GM12864 (cell line): ENCODE data around the gene ANKRD13B.

ENCODE experiments used
- DNase-seq: peaks from one replicate; pipeline ENCODE4 v3.0.0-alpha.2; 2011; ENCODE audit warnings: low read depth
- H3K4me3 ChIP-seq: 2 replicates; pipeline ENCODE4 v1.5.1; 2011; ENCODE audit warnings: mild to moderate bottlenecking, low read depth, low read length, control low read depth
- CTCF ChIP-seq: IDR thresholded peaks from 2 replicates; pipeline ENCODE4 v1.5.1; 2011; ENCODE audit warnings: low read depth, mild to moderate bottlenecking, moderate library complexity, low read length, control low read depth, inconsistent platforms; ENCODE audit errors: missing control alignments

Gene ANKRD13B

GRCh38 chr17:29583324-29584248 is 9.3 kb upstream of the ANKRD13B start:
- DNase-seq, result no peak
- H3K4me3 ChIP-seq, result no peak overlapping the region
- TF ChIP-seq CTCF, result no peak

GRCh38 chr17:29584452-29585079 is 8.4 kb upstream of the ANKRD13B start:
- H3K4me3 ChIP-seq, result no peak overlapping the region; the same call in 1 of the 2 replicates
- DNase-seq, result no peak
- no peak for TF ChIP-seq CTCF

GRCh38 chr17:29585080-29585751 is 7.7 kb upstream of the ANKRD13B start:
- no peak overlapping the region; the same call in 1 of the 2 replicates for H3K4me3 ChIP-seq
- TF ChIP-seq CTCF, result peak; percentile 61
- DNase-seq, result no peak

GRCh38 chr17:29586676-29587469 is 6.1 kb upstream of the ANKRD13B start:
- no peak for TF ChIP-seq CTCF
- DNase-seq, result no peak
- H3K4me3 ChIP-seq, result no peak overlapping the region

GRCh38 chr17:29587591-29587990 is 5.3 kb upstream of the ANKRD13B start:
- TF ChIP-seq CTCF, result no peak
- peak overlapping the region; percentile 91 for H3K4me3 ChIP-seq
- DNase-seq, result no peak

- DNase-seq, result no peak
- no peak for TF ChIP-seq CTCF
- H3K4me3 ChIP-seq, result peak overlapping the region; percentile 91
These were observed 4.8 kb upstream of the ANKRD13B start for GRCh38 chr17:29588017-29588561.
